NB4 (cell line): ENCODE results near the gene SYT2.

Source experiments
- CTCF ChIP-seq: IDR thresholded peaks from one replicate; pipeline ENCODE4 v1.5.1; 2012; ENCODE audit warnings: low read depth, low read length
- MAX ChIP-seq: IDR thresholded peaks from 2 replicates; pipeline ENCODE4 v1.6.1; 2011; ENCODE audit warnings: low read depth, low read length
- POLR2A ChIP-seq: IDR thresholded peaks from 2 replicates; pipeline ENCODE4 v1.6.1; 2011; ENCODE audit warnings: mild to moderate bottlenecking; ENCODE audit not compliant: insufficient read length; ENCODE audit errors: extremely low read depth

- TF ChIP-seq CTCF (no peak), POLR2A (no peak), MAX (no peak)
These were observed 86.0 kb downstream of the SYT2 start for GRCh38 chr1:202624088-202624780.
